Measurements from ENCODE around the gene KRT9. TPM values are rescaled to one million over a fixed set of nuclear protein-coding genes. Genes with fewer than 3 reads are reported as not detected.
A peak's percentile ranks its signal among the peaks of the same experiment; 100 is the strongest.
"Not testable (repeated sequence)": the region's sequence is repeated elsewhere in the genome, so short reads cannot be mapped to it uniquely, and the experiment has no call there.

KRT9 gene
- total RNA-seq, 1 donor = not detected

GRCh38 chr17:41610965-41611640 is 39.2 kb upstream of the KRT9 start:
- H3K4me1 ChIP-seq (ENCODE audit: insufficient read depth, low read length) = peaks cover 8% of the 10 kb centered on the region
- DNase-seq (ENCODE audit: insufficient read length, low spot score, missing footprints) = no peak
- no peak overlapping the region for H3K4me3 ChIP-seq (ENCODE audit: insufficient read depth, low read length)
- H3K79me2 ChIP-seq (ENCODE audit: insufficient read depth, low read length) = no peaks in the 10 kb centered on the region
- no peaks in the 10 kb centered on the region for H3K36me3 ChIP-seq (ENCODE audit: insufficient read depth, low read length)
- H3K27me3 ChIP-seq (ENCODE audit: insufficient read depth, low read length) = peaks cover 6% of the 10 kb centered on the region
- no peak overlapping the region for H3K4me2 ChIP-seq (ENCODE audit: insufficient read depth, low read length)
- no peak overlapping the region for H2AFZ ChIP-seq (ENCODE audit: low read length)
- TF ChIP-seq CTCF (IDR thresholded peaks at IDR 0.05; ENCODE audit: extremely low read depth, low read depth, low read length) = no peak
- H4K20me1 ChIP-seq (ENCODE audit: insufficient read depth, low read length) = no peaks in the 10 kb centered on the region
- peaks cover 5% of the 10 kb centered on the region for H3K9me3 ChIP-seq (ENCODE audit: low read depth, low read length)
- no peak overlapping the region for H3K27ac ChIP-seq (ENCODE audit: low read depth, low read length)

GRCh38 chr17:41610061-41610517 is 38.2 kb upstream of the KRT9 start:
- peak; percentile 30 for TF ChIP-seq CTCF (IDR thresholded peaks at IDR 0.05; ENCODE audit: extremely low read depth, low read depth, low read length)
- not testable (repeated sequence) for H3K27ac ChIP-seq (ENCODE audit: low read depth, low read length); DNase-seq (ENCODE audit: insufficient read length, low spot score, missing footprints)

GRCh38 chr17:41606930-41607329 is 35.1 kb upstream of the KRT9 start:
- not testable (repeated sequence) for H3K27ac ChIP-seq (ENCODE audit: low read depth, low read length); H3K4me2 ChIP-seq (ENCODE audit: insufficient read depth, low read length); H4K20me1 ChIP-seq (ENCODE audit: insufficient read depth, low read length); H2AFZ ChIP-seq (ENCODE audit: low read length); H3K4me1 ChIP-seq (ENCODE audit: insufficient read depth, low read length); H3K9me3 ChIP-seq (ENCODE audit: low read depth, low read length); H3K36me3 ChIP-seq (ENCODE audit: insufficient read depth, low read length); DNase-seq (ENCODE audit: insufficient read length, low spot score, missing footprints); H3K4me3 ChIP-seq (ENCODE audit: insufficient read depth, low read length); H3K79me2 ChIP-seq (ENCODE audit: insufficient read depth, low read length)
- peaks cover 14% of the 10 kb centered on the region for H3K27me3 ChIP-seq (ENCODE audit: insufficient read depth, low read length)

More at GRCh38 chr17:41610061-41610517, 38.2 kb upstream of the KRT9 start:
- not testable (repeated sequence) for H4K20me1 ChIP-seq (ENCODE audit: insufficient read depth, low read length); H2AFZ ChIP-seq (ENCODE audit: low read length); H3K79me2 ChIP-seq (ENCODE audit: insufficient read depth, low read length); H3K36me3 ChIP-seq (ENCODE audit: insufficient read depth, low read length); H3K9me3 ChIP-seq (ENCODE audit: low read depth, low read length); H3K4me3 ChIP-seq (ENCODE audit: insufficient read depth, low read length); H3K4me1 ChIP-seq (ENCODE audit: insufficient read depth, low read length); H3K4me2 ChIP-seq (ENCODE audit: insufficient read depth, low read length); H3K27me3 ChIP-seq (ENCODE audit: insufficient read depth, low read length)

- no peaks in the 10 kb centered on the region for H3K36me3 ChIP-seq (ENCODE audit: insufficient read depth, low read length)
- no peak for DNase-seq (ENCODE audit: insufficient read length, low spot score, missing footprints)
Observed at GRCh38 chr17:41602524-41602923, 30.7 kb upstream of the KRT9 start.

More at GRCh38 chr17:41602524-41602923, 30.7 kb upstream of the KRT9 start:
- Histone ChIP-seq H3K27me3 (ENCODE audit: insufficient read depth, low read length) (peaks cover 8% of the 10 kb centered on the region), H3K9me3 (ENCODE audit: low read depth, low read length) (peaks cover 5% of the 10 kb centered on the region), H3K79me2 (ENCODE audit: insufficient read depth, low read length) (no peaks in the 10 kb centered on the region), H3K4me3 (ENCODE audit: insufficient read depth, low read length) (no peak overlapping the region), H2AFZ (ENCODE audit: low read length) (no peak overlapping the region), H3K4me2 (ENCODE audit: insufficient read depth, low read length) (no peak overlapping the region), H4K20me1 (ENCODE audit: insufficient read depth, low read length) (no peaks in the 10 kb centered on the region), H3K27ac (ENCODE audit: low read depth, low read length) (no peak overlapping the region), H3K4me1 (ENCODE audit: insufficient read depth, low read length) (no peaks in the 10 kb centered on the region)
- TF ChIP-seq CTCF (IDR thresholded peaks at IDR 0.05; ENCODE audit: extremely low read depth, low read depth, low read length) = no peak
